ENCODE measurements around the gene PRSS1.

DNA sequence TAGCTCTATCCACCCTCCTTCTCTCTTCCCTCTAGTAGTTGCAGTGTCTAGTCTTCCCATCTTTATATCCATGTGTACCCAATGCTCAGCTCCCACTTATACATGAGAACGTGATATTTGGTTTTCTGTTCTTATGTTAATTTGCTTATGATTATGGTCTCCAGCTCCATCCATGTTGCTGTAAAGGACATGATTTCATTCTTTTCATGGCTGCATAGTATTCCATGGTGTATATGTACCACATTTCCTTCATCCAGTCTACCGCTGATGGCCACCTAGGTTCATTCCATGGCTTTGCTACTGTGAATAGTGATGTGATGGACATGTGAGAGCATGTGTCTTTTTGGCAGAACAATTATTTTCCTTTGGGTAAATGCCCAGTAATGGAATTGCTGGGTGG is 28.0 kb downstream of the PRSS1 start:
- TF ChIP-seq CTCF (IDR thresholded peaks at IDR 0.05; ENCODE audit: insufficient read depth, low read length, poor library complexity, severe bottlenecking): no peak
- no peak for TF ChIP-seq EZH2phosphoT487 (conservative IDR thresholded peaks at IDR 0.05; ENCODE audit: low read length)

Measured in SU-DHL-6 (cell line).